Measurements from ENCODE around the gene PSMD13. TPM values are rescaled to one million over a fixed set of nuclear protein-coding genes. Genes with fewer than 3 reads are reported as not detected.

Gene PSMD13
- total RNA-seq, 5 donors from 2014 or later (not counting 1 experiment from before 2014, with no cell fraction given) = 74.0 to 115 (median 108) TPM

Other genes with a start within 250 kb of the PSMD13 start
- gene SCGB1C1, start 43.9 kb upstream of the PSMD13 start, total RNA-seq = not detected
- gene BET1L, start 29.6 kb upstream of the PSMD13 start, total RNA-seq = 100 to 1,000 TPM in 3 of 5 donors, 10 to 100 TPM in 2; 68.4 to 106 (median 102) TPM
- gene RIC8A, start 29.3 kb upstream of the PSMD13 start, total RNA-seq = 100 to 1,000 TPM in 4 of 5 donors, 10 to 100 TPM in 1; 87.4 to 151 (median 117) TPM
- gene SIRT3, start 634 bp upstream of the PSMD13 start, total RNA-seq = 10 to 100 TPM; 22.0 to 33.0 (median 26.3) TPM
- 10 to 100 TPM in 3 of 5 donors, 1 to 10 TPM in 2; 6.7 to 27.7 (median 20.9) TPM for gene NLRP6, start 41.4 kb downstream of the PSMD13 start, total RNA-seq
- 100 to 1,000 TPM; 252 to 818 (median 459) TPM for gene PGGHG, start 52.1 kb downstream of the PSMD13 start, total RNA-seq
- gene IFITM5, start 62.5 kb downstream of the PSMD13 start, total RNA-seq = not detected
- 100 to 1,000 TPM; 276 to 654 (median 359) TPM for gene IFITM2, start 70.8 kb downstream of the PSMD13 start, total RNA-seq
- gene IFITM1, start 77.1 kb downstream of the PSMD13 start, total RNA-seq = 100 to 1,000 TPM; 201 to 427 (median 243) TPM
- 10 to 100 TPM in 4 of 5 donors, 1 to 10 TPM in 1; 2.1 to 35.5 (median 17.6) TPM for gene IFITM3, start 83.9 kb downstream of the PSMD13 start, total RNA-seq
- gene B4GALNT4, start 132.5 kb downstream of the PSMD13 start, total RNA-seq = 1 to 10 TPM; 1.7 to 5.6 (median 2.8) TPM
- under 1 TPM in 4 of 5 donors, not detected in 1; 0.32 to 0.85 (median 0.47) TPM for gene PKP3, start 157.2 kb downstream of the PSMD13 start, total RNA-seq
- 100 to 1,000 TPM; 395 to 488 (median 460) TPM for gene SIGIRR, start 178.0 kb downstream of the PSMD13 start, total RNA-seq
- gene ANO9, start 205.0 kb downstream of the PSMD13 start, total RNA-seq = 100 to 1,000 TPM; 103 to 128 (median 120) TPM
- 10 to 100 TPM; 22.4 to 33.5 (median 28.7) TPM for gene PTDSS2, start 213.3 kb downstream of the PSMD13 start, total RNA-seq